ENCODE measurements around the gene PLEKHA1. TPM values are rescaled to one million over a fixed set of nuclear protein-coding genes. Genes with fewer than 3 reads are reported as not detected.
A peak's percentile ranks its signal among the peaks of the same experiment; 100 is the strongest.

The PLEKHA1 gene
- total RNA-seq, 1 donor from 2014 or later: 23.5 TPM

DNA sequence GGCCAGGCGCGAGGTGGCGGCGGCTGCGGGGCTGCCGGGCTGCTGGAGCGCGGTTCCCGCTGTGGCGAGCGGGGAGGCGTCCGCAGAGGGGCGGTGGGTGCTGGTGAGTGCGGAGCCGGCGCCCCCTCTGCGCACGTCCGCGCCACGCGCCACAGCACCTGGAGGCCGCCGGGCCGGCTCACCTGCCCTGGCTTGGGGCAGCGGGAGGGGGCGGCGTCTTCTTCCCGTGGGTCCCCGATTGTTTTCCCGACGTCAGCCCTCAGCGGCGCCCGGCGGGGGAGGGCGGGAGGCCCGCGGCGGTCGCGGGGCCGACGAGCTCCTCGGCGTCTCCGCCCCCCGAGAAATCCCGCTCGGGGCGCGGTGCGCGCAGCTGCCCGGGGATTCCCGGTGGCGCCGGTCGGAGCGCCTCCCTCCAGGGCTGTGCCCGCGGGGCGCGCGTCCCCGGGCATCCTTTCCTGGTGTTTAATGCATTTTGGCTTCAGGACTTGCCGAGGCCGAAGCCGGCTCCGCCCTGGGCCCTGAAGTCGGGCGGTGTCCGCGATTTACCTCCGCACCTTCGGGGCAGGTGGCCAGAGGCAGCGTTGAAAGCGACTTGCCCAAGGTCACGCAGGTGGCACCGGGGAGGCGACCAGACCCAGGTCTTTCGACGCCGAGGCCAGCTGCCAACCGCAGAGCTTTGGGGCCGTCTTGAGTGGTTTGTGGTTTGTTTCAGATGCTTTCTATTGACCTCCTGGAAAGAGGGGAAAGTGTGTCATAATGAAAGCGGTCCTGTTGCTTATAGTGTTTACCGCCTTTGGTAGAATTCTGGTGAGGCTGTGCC, 561 bp downstream of the PLEKHA1 start:
- Histone ChIP-seq H3K4me1 (ENCODE audit: control insufficient read depth in 3 of 3, insufficient read depth in 3 of 3, low read length in 3 of 3) (peaks cover 11 to 26% (median 21%) of the 10 kb centered on the region in 3 donors), H3K4me3 (ENCODE audit: low read length in 3 of 3) (peak overlapping the region; percentile 84 to 87 (median 84)), H3K36me3 (ENCODE audit: control insufficient read depth in 3 of 3, insufficient read depth in 3 of 3, low read length in 3 of 3) (no peaks in the 10 kb centered on the region), H3K27me3 (ENCODE audit: control insufficient read depth in 3 of 3, insufficient read depth in 3 of 3, low read length in 3 of 3) (no peaks in the 10 kb centered on the region), H3K9ac (ENCODE audit: low read depth in 1 of 3, low read length in 3 of 3) (peak overlapping the region; percentile 85 to 91 (median 87)), H3K9me3 (ENCODE audit: control insufficient read depth in 3 of 3, low read length in 3 of 3) (no peaks in the 10 kb centered on the region), H3K27ac (ENCODE audit: low read depth, low read length) (peak overlapping the region; percentile 90)

DNA sequence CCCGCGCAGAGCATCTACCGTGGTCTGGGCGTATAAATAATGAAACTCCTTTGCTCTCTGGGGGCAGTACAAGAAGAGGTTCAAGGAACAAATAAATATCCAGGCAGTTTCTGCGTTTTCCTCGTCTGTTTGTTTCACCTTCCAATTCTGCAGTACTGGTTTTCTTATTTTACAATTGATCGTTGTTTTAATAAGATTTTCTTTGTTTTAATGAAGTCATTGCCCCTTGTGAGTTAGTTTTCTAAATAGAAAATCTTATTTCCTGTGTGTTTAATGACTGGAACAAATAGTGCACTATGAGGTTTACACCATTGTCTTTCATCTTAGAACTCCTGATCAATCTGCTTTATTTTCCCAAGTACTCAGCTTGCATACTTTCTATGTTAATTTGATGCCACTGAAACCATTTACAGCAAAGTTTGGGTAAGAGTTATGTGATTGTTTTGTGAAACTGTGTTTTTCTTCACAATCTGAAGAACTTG, 1.2 kb downstream of the PLEKHA1 start:
- peaks cover 11 to 26% (median 21%) of the 10 kb centered on the region in 3 donors for H3K4me1 ChIP-seq (ENCODE audit: control insufficient read depth in 3 of 3, insufficient read depth in 3 of 3, low read length in 3 of 3)
- no peaks in the 10 kb centered on the region for H3K36me3 ChIP-seq (ENCODE audit: control insufficient read depth in 3 of 3, insufficient read depth in 3 of 3, low read length in 3 of 3)
- H3K27ac ChIP-seq (ENCODE audit: low read depth, low read length): peak overlapping the region; percentile 90
- peak overlapping the region; percentile 84 to 87 (median 84) for H3K4me3 ChIP-seq (ENCODE audit: low read length in 3 of 3)
- H3K27me3 ChIP-seq (ENCODE audit: control insufficient read depth in 3 of 3, insufficient read depth in 3 of 3, low read length in 3 of 3): no peaks in the 10 kb centered on the region
- H3K9me3 ChIP-seq (ENCODE audit: control insufficient read depth in 3 of 3, low read length in 3 of 3): no peaks in the 10 kb centered on the region
- peak overlapping the region; percentile 85 to 91 (median 87) for H3K9ac ChIP-seq (ENCODE audit: low read depth in 1 of 3, low read length in 3 of 3)

DNA sequence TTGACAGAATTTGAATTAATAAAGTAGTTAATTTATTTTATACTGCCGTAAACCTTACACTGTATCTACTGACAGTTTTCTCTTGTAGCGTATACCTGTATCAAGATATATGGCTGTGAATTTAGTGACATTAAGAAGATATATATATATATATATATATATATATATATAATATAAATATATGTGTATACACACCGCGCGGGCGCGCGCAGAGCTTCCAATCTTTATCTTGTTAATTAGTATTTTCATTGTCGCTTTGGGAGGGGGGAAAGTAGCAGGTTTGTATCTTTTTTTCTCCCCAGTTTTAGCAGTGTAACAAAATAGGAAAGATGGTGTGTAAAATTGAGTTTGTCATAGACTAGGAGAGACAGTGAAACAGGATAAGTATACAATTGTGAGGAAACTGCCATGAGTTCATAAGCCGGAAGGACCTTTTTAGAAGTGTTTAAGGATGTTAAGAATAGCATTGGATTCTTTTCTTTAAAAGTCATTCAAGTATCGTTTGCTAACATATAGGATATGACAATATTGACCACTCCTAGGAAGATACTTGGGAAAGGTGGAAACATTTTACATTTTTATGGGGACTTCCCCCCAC, 2.0 kb downstream of the PLEKHA1 start:
- peaks cover 11 to 26% (median 21%) of the 10 kb centered on the region in 3 donors for H3K4me1 ChIP-seq (ENCODE audit: control insufficient read depth in 3 of 3, insufficient read depth in 3 of 3, low read length in 3 of 3)
- H3K27ac ChIP-seq (ENCODE audit: low read depth, low read length): no peak overlapping the region
- H3K27me3 ChIP-seq (ENCODE audit: control insufficient read depth in 3 of 3, insufficient read depth in 3 of 3, low read length in 3 of 3): no peaks in the 10 kb centered on the region
- H3K9ac ChIP-seq (ENCODE audit: low read depth in 1 of 3, low read length in 3 of 3): peak overlapping the region in 1 of 3 donors; percentile 91
- H3K36me3 ChIP-seq (ENCODE audit: control insufficient read depth in 3 of 3, insufficient read depth in 3 of 3, low read length in 3 of 3): no peaks in the 10 kb centered on the region
- no peak overlapping the region for H3K4me3 ChIP-seq (ENCODE audit: low read length in 3 of 3)
- H3K9me3 ChIP-seq (ENCODE audit: control insufficient read depth in 3 of 3, low read length in 3 of 3): no peaks in the 10 kb centered on the region

DNA sequence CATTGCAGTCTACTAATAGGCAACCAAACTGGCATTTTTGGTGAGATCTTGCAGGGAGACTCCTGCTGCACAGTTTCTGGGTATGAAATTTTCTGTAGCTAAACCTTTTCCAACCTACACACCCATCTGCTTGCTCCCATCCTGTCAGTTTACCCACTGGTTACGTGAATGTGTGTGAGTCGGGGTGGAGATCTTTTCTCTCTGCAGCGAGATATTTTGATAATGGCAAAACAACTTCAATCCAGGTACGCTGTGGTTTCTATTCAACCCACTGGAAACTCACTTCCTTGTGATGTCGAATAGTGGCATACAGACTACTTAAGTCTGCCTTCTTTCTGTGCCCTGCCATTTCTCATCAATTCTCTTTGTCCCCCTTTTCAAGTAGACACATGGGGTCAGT, 4.5 kb downstream of the PLEKHA1 start:
- Histone ChIP-seq H3K9ac (ENCODE audit: low read depth in 1 of 3, low read length in 3 of 3) (no peak overlapping the region), H3K4me3 (ENCODE audit: low read length in 3 of 3) (no peak overlapping the region), H3K27me3 (ENCODE audit: control insufficient read depth in 3 of 3, insufficient read depth in 3 of 3, low read length in 3 of 3) (no peaks in the 10 kb centered on the region), H3K4me1 (ENCODE audit: control insufficient read depth in 3 of 3, insufficient read depth in 3 of 3, low read length in 3 of 3) (peaks cover 5 to 21% (median 14%) of the 10 kb centered on the region in 3 donors), H3K36me3 (ENCODE audit: control insufficient read depth in 3 of 3, insufficient read depth in 3 of 3, low read length in 3 of 3) (no peaks in the 10 kb centered on the region), H3K9me3 (ENCODE audit: control insufficient read depth in 3 of 3, low read length in 3 of 3) (no peaks in the 10 kb centered on the region), H3K27ac (ENCODE audit: low read depth, low read length) (no peak overlapping the region)

DNA sequence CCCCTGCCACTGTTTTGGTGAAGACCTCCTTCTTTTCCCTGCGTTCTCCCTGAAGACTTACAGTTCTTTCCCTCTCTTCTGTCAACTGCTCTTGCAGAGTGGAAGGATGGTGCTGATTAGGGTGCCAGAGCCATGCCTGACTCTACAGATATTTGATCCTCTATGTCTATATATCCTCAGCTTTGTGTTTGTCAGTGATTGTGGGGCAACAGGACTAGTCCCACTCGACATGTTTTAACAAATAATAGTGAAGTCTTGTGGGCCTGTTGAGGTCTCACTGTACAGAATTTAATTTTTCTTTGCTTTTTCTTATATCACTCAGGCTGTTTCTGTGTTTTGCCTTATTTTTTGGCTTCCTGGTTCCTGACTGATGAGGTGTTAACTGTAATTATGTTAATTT, 5.0 kb downstream of the PLEKHA1 start:
- Histone ChIP-seq H3K27ac (ENCODE audit: low read depth, low read length) (no peak overlapping the region), H3K9me3 (ENCODE audit: control insufficient read depth in 3 of 3, low read length in 3 of 3) (no peaks in the 10 kb centered on the region), H3K4me3 (ENCODE audit: low read length in 3 of 3) (no peak overlapping the region), H3K4me1 (ENCODE audit: control insufficient read depth in 3 of 3, insufficient read depth in 3 of 3, low read length in 3 of 3) (peaks cover 4 to 20% (median 14%) of the 10 kb centered on the region in 3 donors), H3K9ac (ENCODE audit: low read depth in 1 of 3, low read length in 3 of 3) (no peak overlapping the region), H3K27me3 (ENCODE audit: control insufficient read depth in 3 of 3, insufficient read depth in 3 of 3, low read length in 3 of 3) (no peaks in the 10 kb centered on the region), H3K36me3 (ENCODE audit: control insufficient read depth in 3 of 3, insufficient read depth in 3 of 3, low read length in 3 of 3) (no peaks in the 10 kb centered on the region)

DNA sequence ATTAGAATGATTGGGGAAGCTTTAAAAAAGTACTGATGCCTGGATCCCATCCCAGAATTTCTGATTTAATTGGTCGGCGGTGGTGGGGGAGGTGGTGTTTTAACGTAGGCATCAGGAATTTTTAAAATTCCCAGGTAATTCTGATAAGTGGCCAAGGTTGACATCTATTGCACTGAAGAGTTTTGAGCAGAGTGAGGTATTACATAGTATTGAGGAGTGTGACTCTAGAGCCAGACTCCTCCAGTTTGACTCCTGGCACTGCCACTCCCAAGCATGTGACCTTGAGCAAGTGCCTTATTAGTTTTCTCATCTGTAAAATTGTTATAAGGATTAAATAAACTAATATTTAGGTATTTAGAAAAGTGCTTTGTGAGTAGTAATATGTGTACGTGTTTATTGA, 6.2 kb downstream of the PLEKHA1 start:
- Histone ChIP-seq H3K4me3 (ENCODE audit: low read length in 3 of 3) (no peak overlapping the region), H3K4me1 (ENCODE audit: control insufficient read depth in 3 of 3, insufficient read depth in 3 of 3, low read length in 3 of 3) (peaks cover 4 to 15% (median 14%) of the 10 kb centered on the region in 3 donors), H3K9ac (ENCODE audit: low read depth in 1 of 3, low read length in 3 of 3) (no peak overlapping the region), H3K9me3 (ENCODE audit: control insufficient read depth in 3 of 3, low read length in 3 of 3) (no peaks in the 10 kb centered on the region), H3K27me3 (ENCODE audit: control insufficient read depth in 3 of 3, insufficient read depth in 3 of 3, low read length in 3 of 3) (no peaks in the 10 kb centered on the region), H3K27ac (ENCODE audit: low read depth, low read length) (no peak overlapping the region), H3K36me3 (ENCODE audit: control insufficient read depth in 3 of 3, insufficient read depth in 3 of 3, low read length in 3 of 3) (no peaks in the 10 kb centered on the region)

DNA sequence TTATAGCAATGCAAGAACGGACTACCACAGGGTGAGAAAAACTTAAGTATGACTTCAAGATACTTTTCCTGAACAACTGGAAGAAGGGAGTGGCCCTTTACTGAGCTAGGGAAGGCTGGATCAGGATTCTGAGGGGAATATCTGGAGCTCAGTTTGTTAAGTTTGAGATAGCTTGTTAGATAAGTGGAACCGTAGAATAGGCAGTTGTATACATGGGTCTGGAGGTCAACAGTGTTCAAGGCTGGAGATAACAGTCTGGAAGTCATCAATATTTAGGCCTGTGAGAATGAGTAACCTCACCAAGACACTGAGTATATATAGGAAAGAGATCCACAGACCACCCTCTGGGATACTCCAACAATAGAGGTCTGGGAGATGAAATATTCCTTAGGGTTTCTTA, 7.2 kb downstream of the PLEKHA1 start:
- Histone ChIP-seq H3K4me3 (ENCODE audit: low read length in 3 of 3) (no peak overlapping the region), H3K9ac (ENCODE audit: low read depth in 1 of 3, low read length in 3 of 3) (no peak overlapping the region), H3K4me1 (ENCODE audit: control insufficient read depth in 3 of 3, insufficient read depth in 3 of 3, low read length in 3 of 3) (peaks cover 4 to 17% (median 12%) of the 10 kb centered on the region in 3 donors), H3K27ac (ENCODE audit: low read depth, low read length) (no peak overlapping the region), H3K9me3 (ENCODE audit: control insufficient read depth in 3 of 3, low read length in 3 of 3) (no peaks in the 10 kb centered on the region), H3K36me3 (ENCODE audit: control insufficient read depth in 3 of 3, insufficient read depth in 3 of 3, low read length in 3 of 3) (no peaks in the 10 kb centered on the region), H3K27me3 (ENCODE audit: control insufficient read depth in 3 of 3, insufficient read depth in 3 of 3, low read length in 3 of 3) (no peaks in the 10 kb centered on the region)

DNA sequence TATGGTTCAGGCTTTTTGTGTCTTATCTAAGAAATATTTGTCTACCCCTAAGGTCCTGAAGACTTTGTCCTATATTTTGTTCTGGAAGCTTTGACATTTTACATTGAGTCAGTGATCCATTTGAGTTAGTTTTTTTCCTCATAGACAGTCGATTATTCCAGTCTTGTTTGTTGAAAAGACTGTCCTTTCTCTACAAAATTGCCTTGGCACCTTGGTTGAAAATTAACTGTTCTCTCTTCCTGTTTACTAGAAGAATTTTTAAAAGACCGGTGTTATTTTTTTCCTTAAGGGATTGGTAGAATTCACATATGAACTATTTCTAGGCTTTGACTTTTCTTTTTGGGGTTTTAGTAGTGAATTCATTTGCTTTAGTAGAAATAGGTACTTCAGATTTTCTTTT, 12.0 kb downstream of the PLEKHA1 start:
- no peak overlapping the region for H3K9ac ChIP-seq (ENCODE audit: low read depth in 1 of 3, low read length in 3 of 3)
- no peaks in the 10 kb centered on the region for H3K36me3 ChIP-seq (ENCODE audit: control insufficient read depth in 3 of 3, insufficient read depth in 3 of 3, low read length in 3 of 3)
- H3K27me3 ChIP-seq (ENCODE audit: control insufficient read depth in 3 of 3, insufficient read depth in 3 of 3, low read length in 3 of 3): no peaks in the 10 kb centered on the region
- no peak overlapping the region for H3K27ac ChIP-seq (ENCODE audit: low read depth, low read length)
- H3K4me1 ChIP-seq (ENCODE audit: control insufficient read depth in 3 of 3, insufficient read depth in 3 of 3, low read length in 3 of 3): peaks cover 4 to 7% (median 6%) of the 10 kb centered on the region in 3 donors
- H3K4me3 ChIP-seq (ENCODE audit: low read length in 3 of 3): no peak overlapping the region
- H3K9me3 ChIP-seq (ENCODE audit: control insufficient read depth in 3 of 3, low read length in 3 of 3): no peaks in the 10 kb centered on the region

DNA sequence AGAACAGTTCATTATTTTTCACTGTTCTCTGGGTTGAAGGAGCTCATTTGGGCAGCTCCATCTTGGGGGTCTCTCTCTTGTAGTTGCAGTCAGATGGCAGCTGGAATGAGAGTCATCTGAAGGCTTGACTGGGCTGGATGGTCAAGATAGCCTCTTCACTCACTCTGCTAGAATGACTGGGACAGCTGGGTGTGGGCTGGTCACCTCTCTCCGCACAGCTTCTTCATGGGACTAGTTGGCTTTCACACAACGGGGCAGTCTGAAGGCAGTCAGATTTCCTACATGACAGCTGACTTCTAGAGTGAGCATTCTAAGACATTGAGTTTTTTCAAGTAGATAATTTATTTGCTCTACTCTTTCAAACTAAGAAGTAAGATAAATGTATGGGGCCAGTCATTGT, 13.1 kb downstream of the PLEKHA1 start:
- Histone ChIP-seq H3K27ac (ENCODE audit: low read depth, low read length) (no peak overlapping the region), H3K4me3 (ENCODE audit: low read length in 3 of 3) (no peak overlapping the region), H3K4me1 (ENCODE audit: control insufficient read depth in 3 of 3, insufficient read depth in 3 of 3, low read length in 3 of 3) (peaks cover 7 to 13% (median 10%) of the 10 kb centered on the region in 3 donors), H3K27me3 (ENCODE audit: control insufficient read depth in 3 of 3, insufficient read depth in 3 of 3, low read length in 3 of 3) (no peaks in the 10 kb centered on the region), H3K36me3 (ENCODE audit: control insufficient read depth in 3 of 3, insufficient read depth in 3 of 3, low read length in 3 of 3) (no peaks in the 10 kb centered on the region), H3K9ac (ENCODE audit: low read depth in 1 of 3, low read length in 3 of 3) (no peak overlapping the region), H3K9me3 (ENCODE audit: control insufficient read depth in 3 of 3, low read length in 3 of 3) (no peaks in the 10 kb centered on the region)
